ENCODE data around the gene CXCL9.

CXCL9 gene

DNA sequence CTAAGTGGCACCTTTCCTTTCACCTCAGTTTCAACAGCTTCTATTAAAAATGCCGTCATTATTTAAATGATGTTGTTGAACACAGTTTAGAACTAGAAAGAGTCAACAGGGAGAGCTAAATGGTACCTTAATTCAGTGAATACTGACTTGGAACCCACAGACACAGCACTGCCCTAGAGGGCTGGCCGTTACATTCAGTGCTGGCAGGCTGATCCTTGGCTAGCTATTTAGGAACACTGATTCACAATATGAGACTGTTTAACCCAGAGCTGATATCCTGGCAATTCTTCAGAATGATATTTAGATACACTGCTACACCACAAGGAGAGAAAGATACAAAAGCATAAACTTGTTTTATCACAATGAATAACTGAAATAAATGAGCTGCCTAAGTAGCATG, 53.8 kb downstream of the CXCL9 start:
- no peak for DNase-seq
